SW480 (cell line): ENCODE results near the gene C1QB.
"Not testable (repeated sequence)": the region's sequence is repeated elsewhere in the genome, so short reads cannot be mapped to it uniquely, and the experiment has no call there.

Experiments
- DNase-seq: peaks from one replicate; pipeline ENCODE4 v3.0.0-alpha.2; 2016; ENCODE audit warnings: low spot score

C1QB gene

DNA sequence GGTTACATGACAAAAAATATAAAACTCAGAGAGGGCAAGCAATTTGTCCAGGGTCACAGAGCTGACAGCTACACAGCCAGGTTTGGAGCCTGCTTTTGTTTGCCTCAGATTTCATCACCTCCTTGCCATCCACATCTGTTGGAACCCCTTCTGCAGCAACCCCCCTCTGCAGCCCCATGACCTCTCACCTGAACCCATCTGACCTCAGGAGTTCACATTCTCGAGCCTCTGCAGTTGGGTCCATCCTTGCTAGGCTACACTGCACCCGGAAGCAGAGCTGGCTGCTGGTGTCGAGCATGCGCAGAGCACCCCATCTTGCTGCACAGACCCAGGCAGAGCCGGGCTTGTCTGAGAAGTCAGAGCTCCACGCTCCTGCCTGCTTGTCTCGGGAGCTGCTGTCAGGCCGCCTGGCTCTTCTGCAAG, 10.0 kb downstream of the C1QB start:
- DNase-seq: no peak

- peak; percentile 6 for DNase-seq
Observed at GRCh38 chr1:22665752-22666151, 12.7 kb downstream of the C1QB start.

DNA sequence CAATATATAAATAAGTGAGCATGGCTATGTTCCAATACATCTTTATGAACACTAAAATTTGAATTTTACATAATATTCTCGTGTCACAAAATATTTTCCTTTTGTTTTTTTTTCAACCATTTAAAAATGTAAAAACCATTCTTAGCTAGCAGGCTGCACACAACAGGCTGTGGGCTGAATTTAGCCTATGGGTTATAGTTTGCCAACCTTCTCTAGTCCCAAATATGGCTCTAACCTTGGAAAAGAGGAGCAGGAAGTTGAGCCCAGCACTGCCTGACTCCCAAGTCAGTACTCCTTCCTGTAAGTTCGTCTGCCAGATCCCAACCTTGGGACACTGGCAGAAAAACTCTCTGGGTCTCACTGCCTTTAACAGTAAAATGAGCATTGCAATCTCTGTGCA, 13.4 kb downstream of the C1QB start:
- DNase-seq: no peak

GRCh38 chr1:22668840-22669239, 15.8 kb downstream of the C1QB start:
- DNase-seq: not testable (repeated sequence)

GRCh38 chr1:22670352-22670975, 17.4 kb downstream of the C1QB start:
- no peak for DNase-seq

DNA sequence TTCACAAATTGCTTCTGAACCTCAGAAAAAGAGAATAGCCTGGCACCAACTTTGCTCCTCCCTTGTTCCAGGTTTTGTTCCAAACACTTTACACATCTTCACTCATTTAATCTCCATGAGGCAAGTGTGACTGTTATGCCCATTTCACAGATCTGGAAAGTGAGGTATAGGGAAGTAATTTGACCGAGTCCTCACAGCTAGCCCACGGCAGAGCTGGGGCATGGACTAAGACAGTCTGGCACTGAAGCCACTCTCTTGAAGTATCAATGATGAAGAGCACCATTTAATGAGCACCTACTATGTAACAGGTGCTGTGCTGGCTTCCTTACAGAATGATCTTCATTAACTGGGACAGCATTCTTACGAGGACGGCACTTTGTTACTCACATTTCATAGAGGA, 19.0 kb downstream of the C1QB start:
- DNase-seq: no peak

- DNase-seq: peak; percentile 53
Observed at GRCh38 chr1:22673486-22674409, 20.7 kb downstream of the C1QB start.

GRCh38 chr1:22674410-22674749, 21.3 kb downstream of the C1QB start:
- no peak for DNase-seq

DNA sequence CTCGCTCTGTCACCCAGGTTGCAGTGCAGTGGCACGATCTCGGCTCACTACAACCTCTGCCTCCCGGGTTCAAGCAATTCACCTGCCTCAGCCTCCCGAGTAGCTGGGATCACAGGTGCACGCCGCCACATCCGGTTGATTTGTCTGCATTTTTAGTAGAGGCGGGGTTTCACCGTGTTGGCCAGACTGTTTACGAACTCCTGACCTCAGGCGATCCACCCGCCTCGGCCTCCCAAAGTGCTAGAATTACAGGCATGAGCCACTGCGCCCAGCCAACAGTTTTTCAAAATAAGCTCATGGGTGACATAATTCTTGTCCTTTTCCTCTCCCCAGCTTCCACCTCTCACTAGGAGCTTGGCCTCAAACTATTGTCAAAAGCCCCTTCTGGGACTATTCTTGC, 23.1 kb downstream of the C1QB start:
- DNase-seq: not testable (repeated sequence)

DNA sequence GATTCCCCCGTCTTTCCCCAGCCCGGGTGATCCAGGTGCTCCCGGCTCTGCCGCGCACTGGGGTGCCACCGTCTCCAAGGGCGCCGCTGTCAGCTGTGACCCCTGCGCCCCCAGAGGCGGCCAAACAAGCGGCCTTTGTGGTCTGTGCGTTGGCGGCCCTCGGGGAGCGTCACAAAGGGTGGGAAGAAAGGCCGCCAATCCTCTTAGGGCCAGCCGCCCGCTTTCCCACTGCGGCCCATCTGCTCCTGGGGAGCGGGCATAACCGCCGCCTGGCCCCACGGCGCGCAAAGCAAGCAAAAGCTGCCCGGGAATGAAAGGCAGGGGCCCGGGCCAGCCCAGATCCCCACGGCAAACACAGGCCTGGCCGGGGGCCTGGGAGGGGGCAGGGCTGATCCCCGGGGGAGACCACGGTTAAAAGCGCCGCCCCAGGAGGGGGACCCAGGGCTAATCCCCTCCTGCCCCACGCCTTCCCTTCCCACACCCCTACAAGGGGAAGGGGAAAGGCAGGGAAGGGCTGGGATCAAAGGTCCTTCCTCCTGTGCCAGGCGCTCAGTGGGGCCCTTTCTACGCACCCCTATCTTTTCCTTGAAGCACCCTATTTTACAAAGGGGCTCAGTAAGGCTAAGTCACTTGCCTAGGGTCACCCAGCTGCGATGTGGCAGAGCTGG, 24.0 kb downstream of the C1QB start:
- peak; percentile 36 for DNase-seq

DNA sequence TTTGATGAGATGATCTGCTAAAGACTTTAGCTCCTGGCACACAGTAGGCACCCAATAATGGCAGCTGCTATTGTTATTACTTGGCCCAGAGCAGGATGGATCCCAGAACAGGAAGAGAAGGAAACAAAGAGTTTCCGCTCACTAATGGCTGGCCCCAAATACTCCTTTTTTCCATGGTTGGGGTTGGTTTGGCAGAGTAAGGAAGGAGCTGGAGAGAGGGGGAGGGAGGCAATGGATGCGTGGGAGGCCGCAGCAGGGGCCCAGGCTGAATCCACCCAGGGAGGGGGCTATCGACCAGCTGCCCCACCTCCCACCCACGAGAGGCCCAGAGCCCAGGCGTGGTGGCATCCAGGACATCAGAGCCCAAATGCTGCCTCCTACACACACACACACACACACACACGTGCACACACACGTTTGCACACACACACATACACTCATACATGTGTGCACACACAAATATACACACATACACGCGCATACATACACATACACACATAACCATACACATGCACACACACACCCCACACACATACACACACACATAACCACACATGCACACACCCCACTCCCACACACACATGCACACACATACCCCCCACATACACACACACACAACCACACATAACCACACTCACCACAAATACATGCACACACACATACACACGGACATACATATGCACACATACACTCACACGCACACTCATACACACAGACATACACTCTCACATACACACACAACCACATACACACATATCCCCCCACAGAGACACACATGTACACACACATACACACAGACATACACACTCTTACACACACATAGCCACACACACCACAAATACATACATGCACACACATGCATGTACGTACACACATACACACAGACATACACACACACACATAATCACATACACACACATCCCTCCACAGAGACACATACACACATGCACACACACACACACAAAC, 25.2 kb downstream of the C1QB start:
- no peak for DNase-seq

GRCh38 chr1:22680726-22681125, 27.7 kb downstream of the C1QB start:
- DNase-seq: peak; percentile 23

DNA sequence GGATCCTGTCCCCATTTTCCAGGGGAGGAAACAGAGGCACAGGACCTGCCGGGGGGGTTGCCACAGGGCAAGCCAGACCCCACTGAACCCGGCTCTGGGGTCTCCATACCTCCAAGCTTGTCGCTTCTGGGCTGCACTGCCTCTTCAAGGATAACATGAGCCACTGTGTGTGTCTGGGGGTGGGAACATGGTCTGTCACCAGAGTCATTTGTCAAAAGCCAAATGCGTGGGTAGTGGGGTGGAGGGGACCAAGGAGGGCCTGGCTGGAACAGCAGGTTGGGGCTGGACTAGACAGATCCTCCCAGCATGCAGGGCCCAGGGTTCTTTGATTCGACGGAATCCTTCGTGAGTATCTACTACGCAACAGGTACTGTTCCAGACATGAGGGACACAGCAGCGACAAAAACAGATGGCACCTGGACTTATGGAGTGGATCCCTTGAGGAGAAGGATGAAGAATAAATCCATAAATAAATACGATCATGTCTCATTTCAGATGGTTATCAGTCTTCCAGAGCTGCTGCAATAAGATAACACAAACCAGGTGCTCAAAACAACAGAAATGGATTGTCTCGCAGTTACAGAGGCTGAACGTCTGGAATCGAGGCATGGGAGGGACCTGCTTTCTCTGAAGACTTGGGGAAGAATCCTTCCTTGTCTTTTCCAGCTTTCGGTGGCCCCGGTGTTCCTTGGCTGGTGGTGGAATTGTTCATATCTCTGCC, 28.7 kb downstream of the C1QB start:
- DNase-seq: no peak

DNA sequence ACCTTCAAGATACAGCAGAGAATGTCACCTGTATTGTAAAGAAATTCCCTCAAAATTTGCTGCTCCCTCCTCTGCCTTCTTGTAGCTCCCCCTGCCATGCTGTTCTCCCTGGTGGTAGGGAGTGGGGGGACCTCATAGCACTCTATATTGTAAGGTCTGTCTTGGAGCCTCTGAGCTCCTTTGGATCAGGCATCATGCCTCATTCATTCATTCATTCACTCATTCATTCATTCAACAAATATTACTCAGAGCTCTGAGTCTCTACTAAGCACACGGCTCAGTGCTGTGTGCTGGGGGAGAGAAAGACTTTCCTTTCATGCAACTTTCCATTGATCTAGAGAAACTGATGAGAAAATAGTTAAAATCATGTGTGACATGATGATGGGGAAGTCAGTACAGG, 30.5 kb downstream of the C1QB start:
- no peak for DNase-seq

DNA sequence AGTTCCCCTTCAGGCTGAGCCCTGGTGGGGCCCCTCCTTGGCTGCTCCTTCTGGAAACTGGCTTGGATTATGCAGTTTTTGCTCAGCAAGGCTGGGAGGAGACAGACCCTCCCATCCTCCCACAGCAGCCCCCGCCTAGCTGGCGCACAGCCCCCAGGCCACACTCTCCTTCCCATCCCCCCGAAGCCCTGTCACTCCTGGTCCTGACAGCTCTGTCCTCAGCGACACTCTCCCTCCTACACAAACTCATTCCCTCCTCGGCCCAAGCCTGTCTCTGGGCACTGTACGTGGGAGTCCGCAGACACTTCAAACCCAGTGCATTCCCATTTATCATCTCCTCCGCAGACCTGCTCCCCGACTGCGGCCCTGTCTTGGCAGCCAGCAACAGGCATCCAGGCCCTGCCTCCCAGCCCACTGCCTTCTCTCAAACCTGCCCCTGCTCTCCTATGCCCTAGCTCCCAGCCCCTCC, 32.6 kb downstream of the C1QB start:
- no peak for DNase-seq

DNA sequence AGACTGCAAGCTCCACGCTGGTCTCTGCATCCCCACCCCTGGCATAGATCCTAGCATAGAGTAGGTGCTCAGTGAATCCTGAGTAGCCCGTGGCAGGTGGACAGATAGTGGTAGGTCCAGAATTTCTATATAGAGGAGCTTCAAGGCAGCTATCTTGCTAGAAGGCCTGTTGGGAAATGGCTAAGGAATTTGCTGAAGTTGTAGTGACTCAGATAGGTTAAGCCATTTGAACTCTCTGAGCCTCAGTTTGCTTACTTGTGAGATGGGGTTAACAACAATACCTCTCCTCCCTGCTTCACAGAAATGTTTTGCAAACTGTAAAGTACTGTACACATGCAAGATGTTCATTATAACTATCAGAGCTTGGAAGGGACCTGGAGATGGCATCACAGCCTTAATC, 34.2 kb downstream of the C1QB start:
- no peak for DNase-seq

- no peak for DNase-seq
Observed at GRCh38 chr1:22688466-22688865, 35.4 kb downstream of the C1QB start.

DNA sequence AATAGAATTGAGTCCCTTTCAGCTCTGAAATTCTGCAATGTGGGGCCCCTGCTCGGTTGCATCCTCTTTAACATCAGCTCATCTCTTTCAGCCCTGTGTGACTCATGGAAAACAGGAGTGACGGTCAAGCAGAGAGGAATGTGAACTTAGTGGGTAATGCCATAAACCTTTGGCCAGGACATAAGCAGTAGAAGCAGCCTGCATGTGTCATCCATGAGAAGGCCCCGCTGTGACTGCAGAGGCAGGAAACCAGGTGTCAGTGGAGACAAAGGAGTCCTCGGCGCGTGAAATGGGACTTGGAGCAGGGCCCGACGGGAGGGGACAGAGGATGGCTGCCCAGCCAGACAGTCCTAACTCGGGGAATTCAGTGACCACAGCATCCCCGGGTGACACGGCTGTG, 36.5 kb downstream of the C1QB start:
- peak; percentile 95 for DNase-seq

GRCh38 chr1:22691031-22691753, 38.2 kb downstream of the C1QB start:
- no peak for DNase-seq

- no peak for DNase-seq
Observed at GRCh38 chr1:22694172-22694571, 41.1 kb downstream of the C1QB start.
